ENCODE measurements around the gene NCS1.

Gene NCS1

GRCh38 chr9:130172161-130172857 lies at the start of gene NCS1:
TSS of gene NCS1 (plus strand) at chr9:130172404. CDS start at chr9:130172664, 260 bp downstream.
- DNase-seq (ENCODE audit: low spot score), result peak; percentile 97

- DNase-seq (ENCODE audit: low spot score), result no peak
Measured at GRCh38 chr9:130122456-130122855, 49.7 kb upstream of the NCS1 start.

GRCh38 chr9:130124085-130124860 lies 47.9 kb upstream of the NCS1 start:
- no peak for DNase-seq (ENCODE audit: low spot score)

- no peak for DNase-seq (ENCODE audit: low spot score)
Measured at GRCh38 chr9:130126721-130127433, 45.3 kb upstream of the NCS1 start.

- no peak for DNase-seq (ENCODE audit: low spot score)
Measured at GRCh38 chr9:130128251-130128650, 44.0 kb upstream of the NCS1 start.

GRCh38 chr9:130128733-130129431 lies 43.3 kb upstream of the NCS1 start:
- DNase-seq (ENCODE audit: low spot score), result peak; percentile 22

- no peak for DNase-seq (ENCODE audit: low spot score)
Measured at GRCh38 chr9:130129432-130130061, 42.7 kb upstream of the NCS1 start.

- no peak for DNase-seq (ENCODE audit: low spot score)
Measured at GRCh38 chr9:130132746-130133145, 39.5 kb upstream of the NCS1 start.

- no peak for DNase-seq (ENCODE audit: low spot score)
Measured at GRCh38 chr9:130137081-130137640, 35.0 kb upstream of the NCS1 start.

GRCh38 chr9:130137641-130138081 lies 34.5 kb upstream of the NCS1 start:
- DNase-seq (ENCODE audit: low spot score), result no peak

- DNase-seq (ENCODE audit: low spot score), result peak; percentile 91
Measured at GRCh38 chr9:130138171-130138653, 34.0 kb upstream of the NCS1 start.

GRCh38 chr9:130138791-130139190 lies 33.4 kb upstream of the NCS1 start:
- peak; percentile 93 for DNase-seq (ENCODE audit: low spot score)

- DNase-seq (ENCODE audit: low spot score), result no peak
Measured at GRCh38 chr9:130139251-130139650, 33.0 kb upstream of the NCS1 start.

GRCh38 chr9:130140706-130141105 lies 31.5 kb upstream of the NCS1 start:
- no peak for DNase-seq (ENCODE audit: low spot score)

GRCh38 chr9:130142056-130142455 lies 30.1 kb upstream of the NCS1 start:
- DNase-seq (ENCODE audit: low spot score), result no peak

- no peak for DNase-seq (ENCODE audit: low spot score)
Measured at GRCh38 chr9:130142641-130143040, 29.6 kb upstream of the NCS1 start.

- DNase-seq (ENCODE audit: low spot score), result no peak
Measured at GRCh38 chr9:130143279-130143893, 28.8 kb upstream of the NCS1 start.

GRCh38 chr9:130143958-130144366 lies 28.2 kb upstream of the NCS1 start:
- peak; percentile 67 for DNase-seq (ENCODE audit: low spot score)

GRCh38 chr9:130144703-130145102 lies 27.5 kb upstream of the NCS1 start:
- DNase-seq (ENCODE audit: low spot score), result no peak

GRCh38 chr9:130145658-130146057 lies 26.5 kb upstream of the NCS1 start:
- no peak for DNase-seq (ENCODE audit: low spot score)

GRCh38 chr9:130147198-130147597 lies 25.0 kb upstream of the NCS1 start:
- DNase-seq (ENCODE audit: low spot score), result no peak

Measured in AG08395 (cell line).